KOPT-K1 (cell line): ENCODE data around the gene TNFAIP2.
"Not testable (repeated sequence)": the region's sequence is repeated elsewhere in the genome, so short reads cannot be mapped to it uniquely, and the experiment has no call there.

ENCODE experiments used
- H3K27ac ChIP-seq: fragments of 200-600 bp; sonication (generic); 2 replicates; pipeline ENCODE4 v1.5.1; 2016; ENCODE audit warnings: antibody characterized with exemption, mild to moderate bottlenecking, low read depth, low read length; ENCODE audit not compliant: poor library complexity, severe bottlenecking
- H3K36me3 ChIP-seq: fragments of 200-600 bp; sonication (generic); 2 replicates; pipeline ENCODE4 v1.5.1; 2017; ENCODE audit warnings: antibody characterized with exemption, mild to moderate bottlenecking, low read length, moderate library complexity; ENCODE audit not compliant: insufficient read depth
- H3K9me3 ChIP-seq: fragments of 200-600 bp; sonication (generic); 2 replicates; pipeline ENCODE4 v1.5.1; 2017; ENCODE audit warnings: antibody characterized with exemption, low read length, mild to moderate bottlenecking; ENCODE audit not compliant: insufficient read depth, poor library complexity, severe bottlenecking

TNFAIP2 gene

GRCh38 chr14:103111232-103111868, 11.9 kb upstream of the TNFAIP2 start:
- H3K9me3 ChIP-seq, result no peaks in the 10 kb centered on the region
- H3K36me3 ChIP-seq, result no peaks in the 10 kb centered on the region
- H3K27ac ChIP-seq, result no peak overlapping the region

DNA sequence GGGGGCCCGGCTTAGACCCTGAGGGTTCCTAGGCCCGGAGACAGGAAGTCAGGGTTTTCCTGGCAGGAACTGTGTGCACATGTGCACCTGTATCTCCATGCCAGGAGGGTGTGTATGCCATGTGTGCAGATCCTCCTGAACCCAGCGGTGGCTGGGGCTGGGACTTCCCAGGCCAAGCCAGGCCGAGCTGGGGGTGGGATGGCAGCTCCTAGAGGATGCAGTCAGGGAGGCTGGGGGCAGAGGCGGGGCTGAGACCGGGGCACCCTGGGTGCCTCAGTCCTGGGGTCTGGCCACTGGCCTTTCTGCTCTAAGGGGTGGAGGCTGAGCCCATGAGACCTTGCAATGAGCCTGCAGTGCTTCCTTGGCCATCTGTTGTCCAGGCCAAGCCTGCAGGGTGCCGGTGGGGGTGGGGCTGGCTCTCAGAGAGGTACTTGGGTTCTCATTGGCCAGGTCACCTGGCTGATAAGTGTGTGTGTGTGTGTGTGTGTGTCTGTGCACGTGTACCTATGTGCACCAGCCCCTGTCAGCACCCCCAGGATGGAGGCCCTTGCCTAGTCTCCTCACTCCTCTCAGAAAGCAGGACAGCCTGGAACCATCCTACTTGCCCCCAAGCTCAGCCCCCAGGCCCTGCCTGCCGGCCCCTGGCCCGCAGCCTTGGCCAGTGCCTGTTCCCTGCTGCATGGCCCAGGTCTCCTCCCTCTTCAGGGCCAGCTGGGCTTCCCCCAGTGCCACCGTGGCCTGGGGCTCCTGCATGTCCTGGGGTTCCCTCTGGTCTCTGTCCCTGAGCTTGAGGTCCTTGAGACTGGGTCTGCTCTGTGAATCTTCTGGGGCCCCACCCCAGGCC, 10.6 kb upstream of the TNFAIP2 start:
- no peaks in the 10 kb centered on the region for H3K36me3 ChIP-seq
- no peaks in the 10 kb centered on the region for H3K9me3 ChIP-seq
- H3K27ac ChIP-seq, result no peak overlapping the region

GRCh38 chr14:103113303-103113702, 10.0 kb upstream of the TNFAIP2 start:
- H3K27ac ChIP-seq, result no peak overlapping the region
- no peaks in the 10 kb centered on the region for H3K36me3 ChIP-seq
- H3K9me3 ChIP-seq, result no peaks in the 10 kb centered on the region

DNA sequence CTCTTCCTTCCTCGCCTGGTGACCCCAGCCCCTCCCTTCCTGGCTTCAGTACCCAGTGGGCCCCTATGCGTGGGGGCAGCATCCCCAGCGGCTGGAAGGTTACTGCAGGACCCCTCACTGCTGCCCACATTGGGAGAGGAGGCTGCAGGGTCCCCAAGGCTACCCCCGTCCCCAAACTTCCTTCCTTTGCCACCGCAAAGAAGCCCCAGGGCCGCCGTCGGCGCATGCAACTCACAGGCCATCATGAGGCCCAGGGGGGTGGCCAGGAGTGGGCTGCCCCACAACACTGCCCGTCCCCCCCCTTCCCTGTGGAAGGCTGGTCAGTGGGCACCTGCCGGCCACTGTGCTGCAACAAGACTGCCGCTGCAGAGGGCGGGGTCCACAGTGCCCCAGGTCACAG, 9.5 kb upstream of the TNFAIP2 start:
- Histone ChIP-seq H3K9me3 (no peaks in the 10 kb centered on the region), H3K36me3 (no peaks in the 10 kb centered on the region), H3K27ac (no peak overlapping the region)

DNA sequence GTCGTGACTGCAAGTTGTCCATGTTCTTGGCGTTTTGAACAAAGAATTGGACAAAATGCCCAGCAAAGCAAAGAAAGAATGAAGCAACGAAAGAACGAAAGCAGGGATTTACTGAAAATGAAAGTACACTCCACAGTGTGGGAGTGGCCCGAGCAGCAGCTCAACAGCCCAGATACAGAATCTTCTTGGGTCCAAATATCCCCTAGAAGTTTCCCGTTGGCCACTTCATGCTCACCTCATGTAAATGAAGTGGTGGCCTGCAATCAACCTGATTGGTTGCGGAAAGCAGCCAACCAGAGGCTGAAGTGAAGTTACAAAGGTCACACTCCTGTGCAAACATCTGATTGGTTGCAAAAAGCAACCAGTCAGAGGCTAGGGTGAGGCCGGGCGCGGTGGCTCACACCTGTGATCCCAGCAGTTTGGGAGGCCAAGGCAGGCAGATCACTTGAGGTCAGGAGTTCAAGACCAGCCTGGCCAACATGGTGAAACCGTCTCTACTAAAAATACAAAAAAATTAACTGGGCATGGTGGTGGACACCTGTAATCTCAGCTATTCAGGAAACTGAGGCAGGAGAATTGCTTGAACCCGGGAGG, 8.1 kb upstream of the TNFAIP2 start:
- H3K9me3 ChIP-seq, H3K27ac ChIP-seq, H3K36me3 ChIP-seq: not testable (repeated sequence)

- Histone ChIP-seq H3K36me3 (no peaks in the 10 kb centered on the region), H3K9me3 (no peaks in the 10 kb centered on the region), H3K27ac (no peak overlapping the region)
Measured at GRCh38 chr14:103115845-103116572, 7.3 kb upstream of the TNFAIP2 start.

- H3K36me3 ChIP-seq, result no peaks in the 10 kb centered on the region
- no peaks in the 10 kb centered on the region for H3K9me3 ChIP-seq
- H3K27ac ChIP-seq, result no peak overlapping the region
Measured at GRCh38 chr14:103116636-103117035, 6.6 kb upstream of the TNFAIP2 start.

DNA sequence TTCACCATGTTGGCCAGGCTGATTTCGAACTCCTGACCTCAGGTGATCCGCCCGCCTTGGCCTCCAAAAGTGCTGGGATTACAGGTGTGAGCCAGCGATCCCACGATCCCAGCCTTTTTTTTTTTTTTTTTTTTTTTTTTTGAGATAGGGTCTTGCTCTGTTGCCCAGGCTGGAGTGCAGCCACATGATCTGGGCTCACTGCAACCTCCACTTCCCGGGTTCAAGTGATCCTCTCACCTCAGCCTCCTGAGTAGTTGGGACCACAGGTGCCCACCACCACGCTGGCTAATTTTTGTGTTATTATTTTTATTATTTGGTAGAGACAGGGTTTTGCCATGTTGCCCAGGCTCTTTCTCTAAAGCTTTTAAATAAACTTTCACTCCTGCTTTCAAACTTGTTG, 5.8 kb upstream of the TNFAIP2 start:
- not testable (repeated sequence) for H3K27ac ChIP-seq, H3K36me3 ChIP-seq, H3K9me3 ChIP-seq

- Histone ChIP-seq H3K27ac (no peak overlapping the region), H3K36me3 (no peaks in the 10 kb centered on the region), H3K9me3 (no peaks in the 10 kb centered on the region)
Measured at GRCh38 chr14:103118018-103118662, 5.1 kb upstream of the TNFAIP2 start.

- Histone ChIP-seq H3K27ac (no peak overlapping the region), H3K9me3 (no peaks in the 10 kb centered on the region), H3K36me3 (no peaks in the 10 kb centered on the region)
Measured at GRCh38 chr14:103118663-103119404, 4.4 kb upstream of the TNFAIP2 start.

DNA sequence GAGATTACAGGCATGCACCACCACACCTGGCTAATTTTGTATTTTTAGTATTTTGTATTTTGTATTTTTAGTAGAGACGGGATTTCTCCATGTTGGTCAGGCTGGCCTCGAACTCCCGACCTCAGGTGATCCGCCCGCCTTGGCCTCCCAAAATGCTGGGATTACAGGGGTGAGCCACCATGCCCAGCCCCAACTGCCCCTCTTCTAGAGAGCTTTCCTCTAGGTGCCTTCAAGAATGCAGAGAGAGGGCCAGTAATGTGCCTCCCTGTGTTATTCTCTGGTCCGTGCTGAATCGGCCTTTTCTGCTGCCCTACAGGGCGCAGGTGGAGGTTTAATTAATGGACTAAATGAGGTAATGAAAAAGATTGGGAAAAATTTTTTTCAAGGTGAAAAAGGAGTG, 3.7 kb upstream of the TNFAIP2 start:
- not testable (repeated sequence) for H3K9me3 ChIP-seq, H3K36me3 ChIP-seq, H3K27ac ChIP-seq

DNA sequence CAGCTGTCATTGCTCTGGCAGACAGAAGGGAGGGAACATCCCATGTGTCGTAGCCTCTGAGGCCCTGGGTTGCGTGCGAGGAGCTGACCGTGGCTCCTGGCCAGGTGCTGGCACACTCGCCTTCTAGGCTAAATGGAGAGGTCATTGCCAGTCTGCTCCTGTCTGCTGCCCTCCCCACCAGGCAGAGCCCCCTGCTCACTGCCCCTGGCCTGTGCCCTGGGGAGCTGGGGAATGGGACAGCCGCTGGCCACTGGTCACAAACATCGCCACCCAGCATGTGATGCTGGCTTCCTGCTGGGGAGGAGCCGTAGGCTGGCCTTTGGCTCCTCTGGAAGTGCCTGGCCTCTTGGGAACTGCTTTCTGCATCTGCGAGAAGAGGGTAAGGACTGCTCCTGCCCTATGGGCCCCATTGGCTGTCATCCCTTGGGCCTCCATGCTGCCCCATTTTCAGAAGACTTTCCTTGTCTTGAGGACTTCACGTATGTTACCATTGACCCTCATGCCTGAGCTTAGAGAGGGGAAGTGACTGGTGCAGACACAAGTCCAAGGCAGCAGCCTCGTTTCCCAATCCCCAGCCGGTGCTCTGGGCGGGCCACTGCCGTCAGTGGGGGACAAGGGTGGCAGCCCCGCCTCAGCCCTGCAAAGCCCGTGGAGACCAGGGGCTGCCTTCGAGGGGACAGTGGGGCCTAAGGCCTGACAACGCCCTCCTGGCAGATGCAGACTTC, 2.0 kb upstream of the TNFAIP2 start:
- no peaks in the 10 kb centered on the region for H3K9me3 ChIP-seq
- no peaks in the 10 kb centered on the region for H3K36me3 ChIP-seq
- no peak overlapping the region for H3K27ac ChIP-seq

DNA sequence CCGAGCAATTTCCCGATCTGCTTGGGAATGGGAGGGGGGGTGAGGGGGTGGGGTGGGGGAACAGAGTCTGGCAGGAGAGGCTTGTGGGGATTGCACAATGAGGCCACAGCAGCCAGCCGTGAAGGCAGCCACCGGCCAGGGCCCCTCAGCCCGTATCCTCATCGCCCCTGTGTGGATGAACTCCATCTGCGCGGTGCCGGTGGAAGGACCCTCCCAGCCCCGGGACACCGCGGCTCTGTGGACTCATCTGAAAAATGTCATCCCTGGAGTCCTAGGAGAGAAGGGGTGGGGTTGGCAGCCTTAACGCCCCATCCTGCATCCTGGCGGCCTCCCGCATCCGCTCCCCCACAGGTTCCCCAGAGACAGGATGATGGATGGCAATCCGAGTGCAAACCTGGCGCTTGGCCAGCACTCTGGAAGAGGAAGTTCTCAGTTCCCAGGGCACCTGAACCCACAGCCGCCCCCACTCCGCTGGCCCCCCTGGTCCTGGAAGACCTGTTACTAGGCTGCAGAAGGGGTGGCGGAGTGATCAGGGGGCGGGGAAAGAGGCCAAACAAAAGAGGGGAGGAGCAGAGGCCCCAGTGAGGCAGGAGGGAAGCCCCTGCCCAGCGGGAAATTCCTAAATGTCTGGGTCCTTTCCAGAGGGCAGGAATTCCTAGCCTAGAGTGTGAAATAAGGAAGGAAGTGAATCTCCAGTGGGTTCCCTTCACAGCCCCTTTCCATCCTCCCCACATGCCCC, 1.2 kb upstream of the TNFAIP2 start:
- Histone ChIP-seq H3K36me3 (no peaks in the 10 kb centered on the region), H3K9me3 (no peaks in the 10 kb centered on the region), H3K27ac (no peak overlapping the region)
